HL-60 (cell line): ENCODE results near the gene PRKAB2.

ENCODE experiments used
- GABPA ChIP-seq: IDR thresholded peaks from 2 replicates; pipeline ENCODE4 v1.6.1; 2012; ENCODE audit warnings: low read depth
- POLR2AphosphoS5 ChIP-seq: IDR thresholded peaks from 2 replicates; pipeline ENCODE4 v1.6.1; 2012; ENCODE audit warnings: low read depth
- SPI1 ChIP-seq: IDR thresholded peaks from 2 replicates; pipeline ENCODE4 v1.6.1; 2012; ENCODE audit warnings: low read depth, mild to moderate bottlenecking, borderline replicate concordance
- TF ChIP-seq, protein P1 (sequence below): IDR thresholded peaks from 2 replicates; pipeline ENCODE4 v1.6.1; 2012; ENCODE audit warnings: low read depth; ENCODE audit not compliant: insufficient replicate concordance
- TF ChIP-seq, protein P2 (sequence below): IDR thresholded peaks from one replicate; pipeline ENCODE4 v1.5.1; 2011; ENCODE audit warnings: low read length, control low read depth, inconsistent platforms; ENCODE audit not compliant: insufficient read depth

DNA sequence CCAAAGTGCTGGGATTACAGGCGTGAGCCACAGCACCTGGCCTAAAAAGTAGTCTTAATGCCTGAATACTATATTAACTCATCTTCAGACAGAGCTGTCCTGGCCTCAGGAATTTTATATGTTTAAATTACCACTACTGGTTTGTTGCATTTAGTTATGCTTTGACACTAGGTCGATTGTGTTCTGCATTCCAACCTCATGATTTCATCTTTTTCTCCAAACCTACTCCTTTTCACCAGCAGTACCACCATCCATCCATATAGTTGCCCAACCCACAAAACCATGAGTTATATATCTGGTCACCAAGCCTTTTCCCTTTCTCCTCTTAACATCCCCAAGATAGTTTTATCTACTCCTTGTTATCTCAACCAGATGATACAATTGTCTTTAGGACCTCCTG is 30.3 kb upstream of the PRKAB2 start:
- TF ChIP-seq, protein P1, sequence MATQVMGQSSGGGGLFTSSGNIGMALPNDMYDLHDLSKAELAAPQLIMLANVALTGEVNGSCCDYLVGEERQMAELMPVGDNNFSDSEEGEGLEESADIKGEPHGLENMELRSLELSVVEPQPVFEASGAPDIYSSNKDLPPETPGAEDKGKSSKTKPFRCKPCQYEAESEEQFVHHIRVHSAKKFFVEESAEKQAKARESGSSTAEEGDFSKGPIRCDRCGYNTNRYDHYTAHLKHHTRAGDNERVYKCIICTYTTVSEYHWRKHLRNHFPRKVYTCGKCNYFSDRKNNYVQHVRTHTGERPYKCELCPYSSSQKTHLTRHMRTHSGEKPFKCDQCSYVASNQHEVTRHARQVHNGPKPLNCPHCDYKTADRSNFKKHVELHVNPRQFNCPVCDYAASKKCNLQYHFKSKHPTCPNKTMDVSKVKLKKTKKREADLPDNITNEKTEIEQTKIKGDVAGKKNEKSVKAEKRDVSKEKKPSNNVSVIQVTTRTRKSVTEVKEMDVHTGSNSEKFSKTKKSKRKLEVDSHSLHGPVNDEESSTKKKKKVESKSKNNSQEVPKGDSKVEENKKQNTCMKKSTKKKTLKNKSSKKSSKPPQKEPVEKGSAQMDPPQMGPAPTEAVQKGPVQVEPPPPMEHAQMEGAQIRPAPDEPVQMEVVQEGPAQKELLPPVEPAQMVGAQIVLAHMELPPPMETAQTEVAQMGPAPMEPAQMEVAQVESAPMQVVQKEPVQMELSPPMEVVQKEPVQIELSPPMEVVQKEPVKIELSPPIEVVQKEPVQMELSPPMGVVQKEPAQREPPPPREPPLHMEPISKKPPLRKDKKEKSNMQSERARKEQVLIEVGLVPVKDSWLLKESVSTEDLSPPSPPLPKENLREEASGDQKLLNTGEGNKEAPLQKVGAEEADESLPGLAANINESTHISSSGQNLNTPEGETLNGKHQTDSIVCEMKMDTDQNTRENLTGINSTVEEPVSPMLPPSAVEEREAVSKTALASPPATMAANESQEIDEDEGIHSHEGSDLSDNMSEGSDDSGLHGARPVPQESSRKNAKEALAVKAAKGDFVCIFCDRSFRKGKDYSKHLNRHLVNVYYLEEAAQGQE = no peak
- TF ChIP-seq GABPA (no peak), POLR2AphosphoS5 (no peak), SPI1 (no peak)
- TF ChIP-seq, protein P2, sequence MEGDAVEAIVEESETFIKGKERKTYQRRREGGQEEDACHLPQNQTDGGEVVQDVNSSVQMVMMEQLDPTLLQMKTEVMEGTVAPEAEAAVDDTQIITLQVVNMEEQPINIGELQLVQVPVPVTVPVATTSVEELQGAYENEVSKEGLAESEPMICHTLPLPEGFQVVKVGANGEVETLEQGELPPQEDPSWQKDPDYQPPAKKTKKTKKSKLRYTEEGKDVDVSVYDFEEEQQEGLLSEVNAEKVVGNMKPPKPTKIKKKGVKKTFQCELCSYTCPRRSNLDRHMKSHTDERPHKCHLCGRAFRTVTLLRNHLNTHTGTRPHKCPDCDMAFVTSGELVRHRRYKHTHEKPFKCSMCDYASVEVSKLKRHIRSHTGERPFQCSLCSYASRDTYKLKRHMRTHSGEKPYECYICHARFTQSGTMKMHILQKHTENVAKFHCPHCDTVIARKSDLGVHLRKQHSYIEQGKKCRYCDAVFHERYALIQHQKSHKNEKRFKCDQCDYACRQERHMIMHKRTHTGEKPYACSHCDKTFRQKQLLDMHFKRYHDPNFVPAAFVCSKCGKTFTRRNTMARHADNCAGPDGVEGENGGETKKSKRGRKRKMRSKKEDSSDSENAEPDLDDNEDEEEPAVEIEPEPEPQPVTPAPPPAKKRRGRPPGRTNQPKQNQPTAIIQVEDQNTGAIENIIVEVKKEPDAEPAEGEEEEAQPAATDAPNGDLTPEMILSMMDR = no peak
